Pons (tissue), 1 donor: Measurements from ENCODE around the gene FNBP1L.

Experiments used
- DNase-seq: peaks from one replicate; pipeline ENCODE4 v3.0.0-alpha.2; 2016; ENCODE audit warnings: low spot score

FNBP1L gene

GRCh38 chr1:93532780-93533378 lies 85.0 kb downstream of the FNBP1L start:
- DNase-seq, result no peak

- no peak for DNase-seq
These were observed 85.8 kb downstream of the FNBP1L start for GRCh38 chr1:93533677-93534076.

GRCh38 chr1:93537396-93537795 lies 89.5 kb downstream of the FNBP1L start:
- DNase-seq, result no peak

GRCh38 chr1:93537924-93538323 lies 90.0 kb downstream of the FNBP1L start:
- DNase-seq, result no peak

- DNase-seq, result no peak
These were observed 93.1 kb downstream of the FNBP1L start for GRCh38 chr1:93541045-93541444.

- no peak for DNase-seq
These were observed 94.5 kb downstream of the FNBP1L start for GRCh38 chr1:93542398-93542797.

- DNase-seq, result no peak
These were observed 98.4 kb downstream of the FNBP1L start for GRCh38 chr1:93546162-93546863.

GRCh38 chr1:93549131-93549530 lies 101.2 kb downstream of the FNBP1L start:
- no peak for DNase-seq

- DNase-seq, result no peak
These were observed 101.9 kb downstream of the FNBP1L start for GRCh38 chr1:93549811-93550210.

GRCh38 chr1:93552741-93553455 lies 105.0 kb downstream of the FNBP1L start:
- DNase-seq, result peak; percentile 97

- DNase-seq, result peak; percentile 37
These were observed 106.1 kb downstream of the FNBP1L start for GRCh38 chr1:93553886-93554490.

- DNase-seq, result no peak
These were observed 107.3 kb downstream of the FNBP1L start for GRCh38 chr1:93554883-93555872.

GRCh38 chr1:93556291-93556690 lies 108.4 kb downstream of the FNBP1L start:
- no peak for DNase-seq

- no peak for DNase-seq
These were observed 111.1 kb downstream of the FNBP1L start for GRCh38 chr1:93559045-93559444.

GRCh38 chr1:93559695-93560094 lies 111.8 kb downstream of the FNBP1L start:
- no peak for DNase-seq

- DNase-seq, result no peak
These were observed 117.7 kb downstream of the FNBP1L start for GRCh38 chr1:93565496-93566206.

- no peak for DNase-seq
These were observed 118.3 kb downstream of the FNBP1L start for GRCh38 chr1:93566227-93566626.

GRCh38 chr1:93567255-93567918 lies 119.5 kb downstream of the FNBP1L start:
- no peak for DNase-seq

- no peak for DNase-seq
These were observed 121.6 kb downstream of the FNBP1L start for GRCh38 chr1:93569489-93569888.

- no peak for DNase-seq
These were observed 123.8 kb downstream of the FNBP1L start for GRCh38 chr1:93571623-93572310.
